ENCODE data around the gene AGAP2. TPM values are rescaled to one million over a fixed set of nuclear protein-coding genes. Genes with fewer than 3 reads are reported as not detected.

Gene AGAP2
- total and polyA plus RNA-seq, 8 donors: 0.31 to 5.8 (median 0.54) TPM

DNA sequence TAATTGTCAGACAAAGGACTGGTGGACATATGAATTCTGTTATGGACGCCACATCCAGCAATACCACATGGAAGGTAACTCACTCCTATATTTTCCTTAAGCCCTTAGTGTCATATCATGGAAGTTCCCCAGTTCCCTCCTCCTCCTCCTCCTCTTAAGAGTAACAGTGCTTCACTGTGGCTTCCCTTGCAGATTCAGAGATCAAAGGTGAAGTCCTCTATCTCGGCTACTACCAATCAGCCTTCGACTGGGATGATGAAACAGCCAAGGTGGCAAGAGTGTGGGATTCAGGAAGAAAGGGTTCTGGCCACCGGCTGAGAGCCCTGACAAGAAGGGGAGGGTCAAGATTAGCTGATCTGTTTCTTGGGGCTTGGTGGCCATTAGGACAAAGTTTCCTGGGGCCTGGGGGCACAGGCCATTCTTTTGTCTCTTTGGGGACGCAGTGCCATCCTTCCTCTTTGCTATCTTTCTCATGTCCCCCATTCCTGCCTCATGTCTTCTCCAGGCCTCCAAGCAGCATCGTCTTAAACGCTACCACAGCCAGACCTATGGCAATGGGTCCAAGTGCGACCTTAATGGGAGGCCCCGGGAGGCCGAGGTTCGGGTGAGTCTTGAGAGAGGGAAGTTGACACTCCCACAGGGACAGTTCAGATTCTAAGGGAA lies 42.6 kb downstream of the AGAP2 start:
- intact Hi-C loops (cut with DNase I): no loop called here
- no peak overlapping the region for H3K4me3 ChIP-seq
- DNase-seq (no peak), ATAC-seq (no peak)
- no peak overlapping the region for H3K27ac ChIP-seq
- TF ChIP-seq, protein P1, sequence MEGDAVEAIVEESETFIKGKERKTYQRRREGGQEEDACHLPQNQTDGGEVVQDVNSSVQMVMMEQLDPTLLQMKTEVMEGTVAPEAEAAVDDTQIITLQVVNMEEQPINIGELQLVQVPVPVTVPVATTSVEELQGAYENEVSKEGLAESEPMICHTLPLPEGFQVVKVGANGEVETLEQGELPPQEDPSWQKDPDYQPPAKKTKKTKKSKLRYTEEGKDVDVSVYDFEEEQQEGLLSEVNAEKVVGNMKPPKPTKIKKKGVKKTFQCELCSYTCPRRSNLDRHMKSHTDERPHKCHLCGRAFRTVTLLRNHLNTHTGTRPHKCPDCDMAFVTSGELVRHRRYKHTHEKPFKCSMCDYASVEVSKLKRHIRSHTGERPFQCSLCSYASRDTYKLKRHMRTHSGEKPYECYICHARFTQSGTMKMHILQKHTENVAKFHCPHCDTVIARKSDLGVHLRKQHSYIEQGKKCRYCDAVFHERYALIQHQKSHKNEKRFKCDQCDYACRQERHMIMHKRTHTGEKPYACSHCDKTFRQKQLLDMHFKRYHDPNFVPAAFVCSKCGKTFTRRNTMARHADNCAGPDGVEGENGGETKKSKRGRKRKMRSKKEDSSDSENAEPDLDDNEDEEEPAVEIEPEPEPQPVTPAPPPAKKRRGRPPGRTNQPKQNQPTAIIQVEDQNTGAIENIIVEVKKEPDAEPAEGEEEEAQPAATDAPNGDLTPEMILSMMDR (IDR thresholded peaks at IDR 0.05): no peak
- no peaks in the 10 kb centered on the region for H3K9me3 ChIP-seq
- H3K27me3 ChIP-seq: no peaks in the 10 kb centered on the region
- peaks cover 6 to 17% of the 10 kb centered on the region in 2 donors for H3K4me1 ChIP-seq
- H3K36me3 ChIP-seq: peaks cover 0 to 47% of the 10 kb centered on the region in 2 donors

DNA sequence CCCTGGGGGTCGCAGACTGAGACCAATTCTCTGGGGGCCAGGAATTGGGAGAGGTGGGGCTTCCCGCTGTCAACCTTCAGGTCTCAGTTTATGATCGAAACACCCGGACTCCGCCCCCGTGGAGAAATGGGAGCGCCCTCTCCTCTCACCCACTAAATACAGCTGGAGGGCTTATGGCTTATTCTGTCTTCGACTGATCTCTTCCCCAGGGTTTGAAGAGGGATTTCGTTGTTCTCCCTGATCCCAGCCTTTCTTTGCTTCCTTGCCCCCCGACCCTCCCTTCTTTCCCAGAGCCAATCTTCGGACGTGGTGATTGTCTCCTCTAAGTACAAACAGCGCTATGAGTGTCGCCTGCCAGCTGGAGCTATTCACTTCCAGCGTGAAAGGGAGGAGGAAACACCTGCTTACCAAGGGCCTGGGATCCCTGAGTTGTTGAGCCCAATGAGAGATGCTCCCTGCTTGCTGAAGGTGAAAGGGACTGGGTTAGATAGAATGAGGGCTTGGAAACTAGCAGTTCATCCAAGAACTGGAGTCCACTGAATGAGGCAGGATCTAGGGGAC lies 44.0 kb downstream of the AGAP2 start:
- Histone ChIP-seq H3K36me3 (peaks cover 0 to 38% of the 10 kb centered on the region in 2 donors), H3K4me1 (peaks cover 6 to 17% of the 10 kb centered on the region in 2 donors), H3K9me3 (no peaks in the 10 kb centered on the region), H3K27me3 (peaks cover 0 to 9% of the 10 kb centered on the region in 2 donors), H3K4me3 (peak overlapping the region; percentile 53 to 93), H3K27ac (peak overlapping the region; percentile 37 to 90)
- TF ChIP-seq, protein P1 (IDR thresholded peaks at IDR 0.05): no peak
- ATAC-seq (peak; percentile 2), DNase-seq (peak in 1 of 4 donors; percentile 16)
- intact Hi-C loops (cut with DNase I): no loop called here

DNA sequence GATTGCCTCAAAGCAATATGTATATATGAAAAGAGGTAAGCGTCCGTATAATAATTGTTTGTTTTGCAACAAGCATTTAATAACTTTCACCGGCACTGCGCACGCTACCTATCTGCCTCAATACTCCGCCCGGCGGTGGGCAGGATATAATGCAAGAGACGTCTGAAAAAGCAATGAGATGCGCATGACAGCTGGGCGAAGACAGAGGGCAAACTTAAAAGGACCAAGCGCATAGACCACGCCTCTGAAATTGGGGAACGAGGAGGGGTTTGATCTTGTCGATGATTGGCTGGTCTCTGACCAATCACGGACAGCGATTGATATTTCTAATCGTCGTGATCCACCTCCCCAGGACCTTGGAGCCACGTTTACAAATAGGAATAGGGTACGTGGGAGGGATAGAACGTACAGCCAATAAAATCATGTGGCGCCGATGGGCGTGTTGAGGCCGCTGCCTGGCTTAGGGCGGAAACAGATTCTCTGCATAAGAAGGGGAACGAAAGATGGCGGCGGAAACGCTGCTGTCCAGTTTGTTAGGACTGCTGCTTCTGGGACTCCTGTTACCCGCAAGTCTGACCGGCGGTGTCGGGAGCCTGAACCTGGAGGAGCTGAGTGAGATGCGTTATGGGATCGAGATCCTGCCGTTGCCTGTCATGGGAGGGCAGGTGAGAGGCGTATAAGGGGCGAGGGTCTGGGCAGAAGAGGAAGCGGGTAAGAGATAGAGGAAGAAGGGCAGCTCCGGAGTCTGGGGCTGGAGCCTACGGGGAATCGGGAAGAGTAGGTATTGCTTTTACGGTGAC lies 44.7 kb downstream of the AGAP2 start, which contains the start of gene OS9:
Gene OS9 (plus strand): TSS at position 474 of the 800 bp plus-strand sequence. CDS start 30 bp downstream, at position 504.
- TF ChIP-seq, protein P1 (IDR thresholded peaks at IDR 0.05): peak; percentile 55 to 78
- H3K9me3 ChIP-seq: no peaks in the 10 kb centered on the region
- ATAC-seq (peak; percentile 98), DNase-seq (peak; percentile 92 to 99 (median 98))
- H3K4me1 ChIP-seq: peaks cover 6 to 17% of the 10 kb centered on the region in 2 donors
- peaks cover 0 to 31% of the 10 kb centered on the region in 2 donors for H3K36me3 ChIP-seq
- peak within 1 kb of the TSS; percentile 37 to 90 for H3K27ac ChIP-seq
- intact Hi-C loops (cut with DNase I): no loop called here
- peaks cover 0 to 11% of the 10 kb centered on the region in 2 donors for H3K27me3 ChIP-seq
- H3K4me3 ChIP-seq: peak within 1 kb of the TSS; percentile 53 to 93

DNA sequence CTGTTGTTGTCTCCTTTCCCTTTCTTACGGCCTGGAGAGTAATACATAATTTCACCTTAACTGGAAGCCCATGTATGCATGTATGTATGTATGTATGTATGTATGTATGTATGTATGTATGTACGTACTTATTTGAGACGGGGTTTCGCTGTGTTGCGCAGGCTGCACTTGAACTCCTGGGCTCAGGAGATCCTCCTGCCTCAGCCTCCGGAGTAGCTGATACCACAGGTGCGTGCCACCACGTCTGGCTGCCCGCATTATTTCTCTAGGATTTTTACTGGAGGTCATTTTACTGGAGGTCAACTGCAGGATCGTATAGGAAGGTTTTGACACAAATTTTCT lies 45.3 kb downstream of the AGAP2 start:
- TF ChIP-seq, protein P1 (IDR thresholded peaks at IDR 0.05): no peak
- H3K27me3 ChIP-seq: peaks cover 0 to 16% of the 10 kb centered on the region in 2 donors
- peak overlapping the region in 1 of 2 donors; percentile 46 for H3K27ac ChIP-seq
- peak overlapping the region in 1 of 2 donors; percentile 93 for H3K4me3 ChIP-seq
- DNase-seq (peak in 1 of 4 donors; percentile 0), ATAC-seq (no peak)
- no peaks in the 10 kb centered on the region for H3K9me3 ChIP-seq
- intact Hi-C loops (cut with DNase I): no loop called here
- H3K36me3 ChIP-seq: peaks cover 0 to 25% of the 10 kb centered on the region in 2 donors
- peaks cover 6 to 17% of the 10 kb centered on the region in 2 donors for H3K4me1 ChIP-seq

DNA sequence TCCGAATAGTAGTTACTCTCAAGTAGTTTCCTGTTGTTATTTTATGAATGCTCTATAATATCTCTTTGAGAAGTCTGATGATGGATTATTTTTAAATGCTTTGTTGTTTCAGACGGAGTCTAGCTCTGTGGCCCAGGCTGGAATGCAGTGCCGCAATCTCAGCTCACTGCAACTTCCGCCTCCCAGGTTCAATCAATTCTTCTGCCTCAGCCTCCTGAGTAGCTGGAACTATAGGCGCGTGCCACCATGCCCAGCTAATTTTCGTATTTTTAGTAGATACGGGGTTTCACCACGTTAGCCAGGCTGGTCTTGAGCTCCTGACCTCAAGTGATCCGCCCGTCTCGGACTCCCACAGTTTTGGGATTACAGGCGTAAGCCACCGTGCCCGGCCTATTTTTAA lies 46.0 kb downstream of the AGAP2 start:
- Histone ChIP-seq H3K27me3 (peaks cover 0 to 24% of the 10 kb centered on the region in 2 donors), H3K4me3 (no peak overlapping the region), H3K36me3 (peaks cover 0 to 20% of the 10 kb centered on the region in 2 donors), H3K27ac (no peak overlapping the region), H3K4me1 (peaks cover 6 to 17% of the 10 kb centered on the region in 2 donors), H3K9me3 (no peaks in the 10 kb centered on the region)
- ATAC-seq (no peak), DNase-seq (no peak)
- intact Hi-C loops (cut with DNase I): no loop called here
- TF ChIP-seq, protein P1 (IDR thresholded peaks at IDR 0.05): no peak

Data from left lung (tissue), 10 donors.